NCI-H1694 treated with DMSO at 0.1 percent for 48 hours (cell line): ENCODE results near the gene THRA.

Experiments used
- DNase-seq: peaks from one replicate; lab custom pipeline; 2025; lab: John Stamatoyannopoulos, UW

Gene THRA

DNA sequence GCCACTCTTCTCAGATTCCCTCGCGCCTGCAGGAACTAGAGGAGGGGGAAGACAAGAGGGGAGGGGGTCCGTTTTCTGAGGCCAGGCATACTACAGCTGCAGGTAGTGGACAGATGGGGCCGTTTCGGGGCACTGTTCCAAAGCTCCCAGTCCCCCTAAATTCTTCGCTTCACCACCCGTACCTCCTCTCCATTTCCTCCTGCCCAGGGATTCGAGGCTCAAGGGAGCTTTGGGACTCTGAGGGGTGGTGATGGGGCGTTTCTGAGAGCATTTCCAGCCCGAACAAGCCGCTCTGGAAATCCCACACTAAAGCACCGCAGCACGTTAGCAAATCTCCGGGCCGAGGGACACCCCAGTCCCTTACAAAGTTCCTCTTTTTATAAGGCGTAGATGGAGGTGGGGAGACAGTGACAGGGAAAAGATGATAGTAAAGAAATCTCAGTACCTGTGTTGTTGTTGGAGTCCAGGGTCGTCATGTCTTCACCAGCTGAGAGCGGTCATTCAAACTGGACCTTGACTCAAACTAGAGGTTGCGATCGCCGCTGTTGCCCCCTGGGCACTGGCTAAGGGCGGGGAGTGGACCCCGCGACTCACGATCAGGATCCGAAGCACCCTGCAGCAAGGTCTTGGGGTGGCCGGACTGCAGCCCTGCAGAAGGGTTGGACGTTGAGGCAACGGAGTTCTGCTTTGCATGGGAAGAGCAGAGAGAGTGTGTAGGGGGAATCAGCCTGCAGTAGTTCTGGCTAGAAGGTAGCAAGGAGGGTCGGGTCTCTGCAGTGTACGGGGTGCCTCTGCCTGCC, 37.1 kb downstream of the THRA start:
- no peak for DNase-seq

DNA sequence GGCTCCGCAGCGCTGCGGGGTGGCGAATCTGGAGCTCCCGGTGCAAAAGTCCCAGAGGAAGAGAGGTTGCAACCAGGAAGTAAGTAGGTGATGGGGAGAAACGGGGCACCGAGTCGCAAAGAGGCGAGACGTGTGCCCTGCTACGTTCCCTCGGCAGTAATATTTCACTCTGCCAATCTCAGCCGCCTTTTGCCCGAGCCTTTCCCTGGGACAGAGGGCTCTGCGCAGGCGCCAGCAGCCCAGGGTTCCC, 37.6 kb downstream of the THRA start, which contains the start of gene NR1D1:
NR1D1 (minus strand) TSS at position 171 of the 250 bp plus-strand sequence. CDS start 495 bp downstream, outside the sequence.
- no peak for DNase-seq

DNA sequence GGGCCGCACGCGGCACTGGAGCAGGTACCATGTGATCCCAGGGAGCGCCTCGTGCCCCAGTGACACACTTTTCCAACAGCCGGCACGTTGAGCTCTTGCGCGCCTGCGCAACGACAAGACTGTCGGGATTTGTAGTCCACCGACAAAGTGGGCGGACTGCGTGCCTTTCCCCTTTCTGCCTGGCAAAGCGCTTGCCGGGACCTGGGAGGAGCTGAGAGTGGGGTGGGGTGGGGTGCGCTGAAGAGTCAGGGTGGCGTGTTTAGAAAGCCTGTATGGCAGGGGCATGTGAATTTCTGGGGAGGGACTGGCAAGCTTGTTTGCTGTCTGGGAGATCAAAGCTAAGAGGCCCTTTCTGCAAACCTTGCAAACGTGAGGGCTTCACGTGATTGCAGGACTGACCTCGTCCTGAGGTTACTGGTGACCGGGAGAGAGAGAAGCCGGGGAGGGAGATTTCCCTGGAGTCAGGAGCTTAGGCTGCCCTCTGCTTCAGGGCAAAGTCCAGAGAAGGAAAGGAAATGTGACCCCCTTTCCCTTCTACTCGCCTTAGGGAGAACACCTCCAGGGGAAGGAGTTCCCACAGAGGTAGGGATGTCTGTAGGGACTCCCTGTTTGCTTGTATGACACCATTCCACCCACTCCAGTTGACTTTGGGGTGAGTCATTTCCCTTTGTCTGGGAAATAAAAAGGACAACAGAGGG, 38.1 kb downstream of the THRA start:
- peak; percentile 95 for DNase-seq

DNA sequence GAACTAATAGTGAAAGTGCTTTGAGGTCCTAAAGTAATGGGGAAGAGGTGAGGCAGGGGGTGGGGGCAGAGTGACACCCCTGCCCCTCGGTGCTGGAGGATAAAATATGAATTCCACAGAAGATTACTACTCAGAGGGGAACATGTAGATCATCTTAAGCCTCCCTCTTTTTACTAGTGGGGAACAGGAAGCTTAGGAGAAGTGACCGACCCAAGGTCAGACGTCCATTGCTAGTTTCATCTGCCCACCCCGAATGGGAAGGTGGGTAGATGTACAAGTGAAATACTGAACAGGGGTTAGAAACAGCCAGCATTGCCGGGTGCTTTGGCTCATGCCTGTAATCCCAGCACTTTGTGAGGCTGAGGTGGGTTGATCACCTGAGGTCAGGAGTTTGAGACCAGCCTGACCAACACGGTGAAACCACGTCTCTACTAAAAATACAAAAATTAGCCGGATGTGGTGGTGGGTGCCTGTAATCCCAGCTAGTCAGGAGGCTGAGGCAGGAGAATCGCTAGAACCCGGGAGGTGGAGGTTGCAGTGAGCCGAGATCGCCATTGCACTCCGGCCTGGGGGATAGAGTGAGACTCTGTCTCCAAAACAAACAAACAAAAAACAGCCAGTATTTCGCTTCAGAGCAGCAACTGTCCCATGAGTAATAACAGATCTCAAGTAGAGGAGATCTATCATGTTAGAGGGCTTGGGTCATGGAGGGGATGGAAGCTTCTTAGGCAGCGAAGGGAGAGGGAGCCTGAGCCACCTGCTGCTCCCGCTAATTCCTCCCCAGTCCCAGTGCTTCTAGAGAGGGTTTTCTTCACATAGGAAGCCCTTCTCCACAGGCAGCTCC, 38.8 kb downstream of the THRA start:
- DNase-seq, result no peak

DNA sequence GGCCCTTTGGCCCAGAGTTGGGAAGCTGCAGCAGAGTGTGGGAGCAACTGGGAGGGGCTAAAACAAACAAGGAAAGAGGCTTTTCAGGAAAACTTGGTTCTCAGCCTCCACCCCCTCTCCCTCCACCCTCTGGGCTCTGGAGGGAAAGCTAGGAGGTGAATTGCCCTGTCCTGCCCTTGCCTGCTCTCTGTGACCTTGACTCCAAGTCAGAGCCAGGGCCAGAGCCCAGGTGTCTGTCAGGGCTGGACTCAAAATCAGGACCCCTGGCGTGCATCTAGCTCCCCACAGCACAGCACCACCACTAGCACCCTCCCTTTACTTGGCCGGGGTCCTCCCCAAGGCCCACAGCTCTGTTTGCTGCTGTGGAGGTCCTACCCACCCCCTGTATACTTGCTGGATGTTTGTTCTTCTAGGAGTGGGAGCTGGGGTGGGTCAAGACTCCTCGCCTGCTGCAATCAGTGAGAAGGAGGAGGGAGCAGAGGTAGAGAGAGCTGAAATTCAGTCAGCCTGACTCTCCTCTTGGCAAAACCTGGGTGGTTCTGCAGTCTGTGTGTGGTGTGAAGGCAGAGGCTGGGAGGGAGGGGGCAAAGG, 40.4 kb downstream of the THRA start:
- no peak for DNase-seq

DNA sequence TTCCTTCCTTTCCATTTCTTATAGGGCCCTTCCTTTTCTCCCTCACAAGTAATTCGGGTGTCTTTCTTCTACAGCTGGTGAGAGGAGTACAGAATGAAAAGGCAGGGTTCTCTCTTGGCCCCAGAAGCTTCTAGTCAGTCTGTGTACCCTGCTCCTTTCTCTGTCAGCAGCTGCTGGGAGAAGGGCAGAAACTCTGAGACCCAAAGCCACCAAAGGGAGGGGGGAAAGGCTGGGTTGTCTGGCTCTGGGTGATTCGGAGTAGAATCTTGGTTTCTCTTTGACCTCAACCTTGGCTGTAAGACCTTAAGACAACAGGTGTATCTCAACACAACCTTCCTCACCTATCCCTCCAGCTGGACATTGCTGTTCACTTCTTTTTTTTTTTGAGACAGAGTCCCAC, 40.9 kb downstream of the THRA start:
- no peak for DNase-seq

DNA sequence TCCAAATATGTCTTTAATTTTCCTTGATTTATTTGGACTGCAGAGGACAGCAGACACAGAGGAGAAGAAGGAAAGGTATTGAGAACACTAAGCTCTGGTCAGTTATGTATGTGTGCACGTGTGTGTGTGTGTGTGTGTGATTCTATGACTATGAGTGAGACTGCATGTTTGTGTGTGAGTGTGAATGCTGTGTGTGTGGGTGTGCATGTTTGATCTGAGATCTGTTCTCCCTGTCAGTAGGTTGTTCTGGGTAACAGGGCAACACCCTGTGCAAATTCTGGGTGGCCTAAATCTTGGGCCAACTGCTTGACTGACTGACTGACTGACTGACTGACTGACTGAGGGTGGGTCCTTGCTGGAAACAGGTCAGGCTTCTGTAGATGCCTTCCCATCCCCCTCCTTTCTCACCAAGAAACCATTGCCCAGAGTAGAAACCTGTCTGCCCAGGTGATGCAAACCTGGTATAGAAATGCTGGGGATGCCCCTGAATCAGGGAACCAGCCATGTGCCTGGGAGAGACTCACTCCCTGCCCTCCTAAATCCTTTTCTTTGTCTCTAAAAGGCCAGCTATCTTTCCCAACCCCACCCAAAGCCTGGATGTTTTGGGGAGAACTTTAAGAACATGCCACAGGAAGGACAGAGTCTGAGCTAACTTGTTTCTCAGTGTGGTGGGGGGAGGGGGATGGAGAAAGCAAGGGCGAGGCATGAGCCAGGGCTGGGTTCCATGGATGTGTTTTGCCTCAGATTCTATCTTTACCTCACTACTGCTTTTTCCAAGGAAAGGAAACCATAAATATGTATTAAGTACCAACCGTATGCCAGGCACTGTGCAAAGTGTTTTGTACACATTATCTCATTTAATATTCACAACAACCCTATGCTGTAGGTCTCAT, 42.1 kb downstream of the THRA start:
- DNase-seq, result no peak

DNA sequence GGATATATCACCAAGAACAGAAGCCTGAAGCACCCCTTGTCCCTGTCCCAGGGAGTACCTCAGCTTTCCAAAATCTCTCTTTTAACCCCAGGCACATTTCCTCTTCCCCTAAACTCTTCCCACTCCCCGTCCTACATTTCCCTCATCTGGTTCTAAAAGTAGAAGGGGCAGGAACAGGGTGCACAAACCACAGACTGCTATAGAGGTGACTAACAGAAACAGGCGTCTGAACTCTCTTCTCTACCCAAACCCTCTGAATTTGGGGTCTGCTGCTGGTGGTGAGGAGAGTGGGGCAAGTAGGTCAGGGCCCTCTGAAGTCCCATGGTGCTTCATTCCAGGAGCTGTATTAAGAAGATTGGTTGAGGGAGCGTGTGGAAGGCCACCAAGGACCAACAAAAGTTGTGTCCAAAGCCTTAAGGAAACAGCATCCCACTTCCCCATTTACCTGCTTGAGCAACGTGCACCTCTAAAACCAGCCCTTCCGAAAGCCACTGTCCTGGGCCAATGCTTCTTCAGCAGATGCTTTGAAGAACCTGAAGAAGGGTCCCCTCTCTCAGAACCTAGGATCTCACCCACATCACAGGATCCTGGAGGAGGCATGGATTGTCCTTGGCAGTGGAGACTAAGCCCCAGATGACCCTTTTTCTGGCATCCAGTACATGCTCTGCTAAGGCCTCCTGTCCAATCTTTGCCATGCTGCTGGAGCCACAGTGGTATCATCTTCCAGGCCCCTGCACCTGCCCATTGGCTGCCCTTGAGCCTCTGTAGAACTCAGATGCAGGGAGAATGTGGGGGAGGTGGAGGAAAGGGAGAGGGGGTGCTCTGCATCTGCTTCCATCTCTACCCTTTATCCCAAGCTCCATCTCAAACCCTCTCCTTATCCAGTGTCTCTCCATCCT, 43.3 kb downstream of the THRA start:
- DNase-seq, result no peak

DNA sequence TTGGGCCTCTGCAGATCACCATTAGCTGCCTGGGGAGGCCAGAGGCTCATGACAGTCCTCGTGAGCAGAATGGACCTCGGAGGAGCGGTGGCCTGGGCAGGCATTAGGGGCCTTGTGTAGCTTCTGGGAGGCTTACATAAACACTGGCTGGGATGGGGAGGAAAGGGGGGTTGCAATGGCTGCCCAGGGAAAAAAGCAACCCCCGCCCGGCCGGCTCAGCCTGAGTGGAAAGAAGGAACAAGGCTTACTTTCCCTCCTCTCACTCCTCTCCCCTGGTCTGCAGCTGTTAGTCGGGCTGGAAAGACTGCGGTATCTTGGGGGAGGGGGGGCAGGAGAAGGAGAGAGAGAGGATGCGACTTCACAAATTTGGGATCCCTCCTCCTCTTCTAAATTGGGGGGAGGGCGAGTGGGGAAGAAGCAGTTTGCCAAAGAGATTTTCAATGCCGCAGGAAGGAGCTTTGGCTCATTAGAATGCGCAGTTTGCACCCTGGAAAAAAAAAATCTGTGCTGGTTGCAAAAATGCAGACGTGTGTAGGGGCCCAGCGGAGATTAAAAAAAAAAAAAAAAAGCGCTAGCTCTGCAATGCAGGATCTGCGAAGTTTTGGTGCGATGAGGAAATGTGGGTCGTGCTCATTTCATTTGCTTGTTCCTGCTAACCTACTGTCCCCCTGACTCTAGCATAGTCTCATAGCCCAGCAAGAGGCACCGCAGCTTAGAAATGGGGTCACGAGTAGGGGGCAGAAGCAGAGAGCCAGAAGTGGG, 44.2 kb downstream of the THRA start:
- no peak for DNase-seq

DNA sequence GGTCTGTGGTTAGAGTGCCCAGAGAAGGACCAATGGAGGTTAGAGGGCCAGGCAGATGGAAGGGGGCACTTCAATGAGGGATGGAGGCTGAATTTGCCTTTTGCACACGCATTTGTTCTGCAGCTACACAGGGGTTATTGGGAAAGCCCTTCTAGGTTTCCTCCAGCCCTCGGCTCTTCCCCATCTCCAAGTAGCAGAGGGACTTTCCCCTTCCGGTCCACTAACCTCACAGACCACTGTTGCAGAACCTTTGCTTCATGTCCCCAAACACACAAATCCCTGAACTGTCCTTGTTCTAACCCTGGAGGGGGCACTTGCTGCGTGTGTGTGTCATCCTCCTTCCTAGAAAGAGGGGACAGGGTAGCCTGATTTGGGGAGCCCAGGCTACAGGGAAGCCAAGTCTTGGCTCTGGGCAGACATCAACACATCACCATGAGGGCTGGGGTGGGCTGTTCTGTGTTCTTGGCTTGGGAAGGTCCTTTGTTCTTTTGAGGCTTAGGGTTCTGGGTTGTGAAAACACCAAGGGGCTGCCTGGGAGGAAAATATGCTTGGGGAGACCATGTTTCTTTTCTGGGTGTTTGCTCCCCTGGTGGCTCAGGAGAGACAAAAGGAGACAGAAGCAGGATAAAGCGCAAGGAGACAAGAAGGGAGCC, 44.9 kb downstream of the THRA start:
- DNase-seq, result no peak

DNA sequence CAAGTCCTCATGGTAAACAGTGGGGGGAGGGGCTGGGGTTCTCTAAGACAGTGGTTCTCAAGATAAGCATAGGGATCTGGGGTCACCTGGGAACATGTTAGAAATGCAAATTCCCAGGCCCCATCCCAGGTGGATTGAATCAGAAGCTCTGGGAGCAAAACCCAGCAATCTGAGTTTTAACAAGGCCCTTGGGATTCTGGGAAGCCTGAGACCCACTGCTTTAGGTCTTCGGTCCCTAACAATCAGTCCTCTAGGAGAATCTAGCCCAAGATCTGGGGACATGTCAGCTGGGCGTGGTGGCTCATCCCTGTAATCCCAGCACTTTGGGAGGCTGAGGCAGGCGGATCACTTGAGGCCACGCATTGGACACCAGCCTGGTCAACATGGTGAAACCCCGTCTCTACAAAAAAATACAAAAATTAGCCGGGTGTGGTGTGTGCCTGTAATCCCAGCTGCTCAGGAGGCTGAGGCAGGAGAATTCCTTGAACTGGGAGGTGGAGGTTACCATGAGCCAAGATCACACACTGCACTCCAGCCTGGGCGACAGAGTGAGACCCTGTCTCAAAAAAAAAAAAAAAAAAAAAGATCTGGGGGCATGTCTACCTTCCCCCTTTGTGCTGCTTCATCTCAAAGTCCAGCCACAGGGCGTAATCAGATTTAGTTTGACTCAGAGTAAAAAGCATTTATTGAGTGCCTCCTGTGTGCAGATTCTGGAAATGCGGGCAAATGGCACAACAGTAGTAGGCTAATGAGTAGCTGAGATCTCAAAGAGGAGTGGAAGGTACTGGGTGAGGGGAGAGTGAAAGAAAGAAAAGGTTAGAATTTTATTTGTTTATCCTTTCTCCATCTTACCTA, 46.4 kb downstream of the THRA start:
- no peak for DNase-seq

DNA sequence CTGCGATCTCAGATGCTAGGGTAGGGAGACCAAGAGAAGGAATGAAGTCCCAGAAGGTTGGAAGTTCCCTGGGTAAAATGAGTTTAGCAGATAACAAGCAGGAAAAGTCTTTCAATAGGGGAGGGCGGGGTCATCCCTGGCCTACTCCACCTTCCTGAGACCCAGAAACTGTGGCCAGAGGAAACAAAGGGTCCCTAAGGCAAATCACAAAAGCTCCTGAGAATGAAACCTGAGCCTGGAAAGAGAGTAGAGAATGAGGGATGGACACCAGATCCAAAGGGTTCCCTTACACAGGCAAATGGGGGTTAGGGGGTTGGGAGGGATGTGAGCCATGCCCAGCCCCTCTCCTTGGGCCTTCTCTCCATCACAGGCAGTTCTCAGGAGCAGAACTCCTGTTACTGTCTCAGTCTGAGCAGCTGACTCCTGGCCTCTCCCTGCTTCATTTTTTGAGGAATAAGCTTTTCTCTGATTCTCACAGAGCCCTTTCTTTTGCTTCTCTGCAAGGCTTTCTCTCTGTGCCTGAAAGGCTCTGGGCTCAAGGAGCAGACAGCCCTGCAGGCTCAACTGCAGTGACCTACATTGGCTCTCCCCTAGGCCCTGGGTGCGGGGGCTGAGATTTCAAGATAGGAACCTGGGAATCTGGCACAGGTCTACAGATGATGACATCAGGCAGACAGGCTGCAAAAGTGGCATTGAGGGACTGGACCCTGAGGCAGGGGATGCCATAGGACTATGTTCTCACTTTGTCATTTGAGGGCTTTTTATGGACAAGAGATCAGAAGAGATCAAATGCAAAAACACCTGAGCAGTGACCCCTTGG, 47.5 kb downstream of the THRA start:
- DNase-seq, result no peak

DNA sequence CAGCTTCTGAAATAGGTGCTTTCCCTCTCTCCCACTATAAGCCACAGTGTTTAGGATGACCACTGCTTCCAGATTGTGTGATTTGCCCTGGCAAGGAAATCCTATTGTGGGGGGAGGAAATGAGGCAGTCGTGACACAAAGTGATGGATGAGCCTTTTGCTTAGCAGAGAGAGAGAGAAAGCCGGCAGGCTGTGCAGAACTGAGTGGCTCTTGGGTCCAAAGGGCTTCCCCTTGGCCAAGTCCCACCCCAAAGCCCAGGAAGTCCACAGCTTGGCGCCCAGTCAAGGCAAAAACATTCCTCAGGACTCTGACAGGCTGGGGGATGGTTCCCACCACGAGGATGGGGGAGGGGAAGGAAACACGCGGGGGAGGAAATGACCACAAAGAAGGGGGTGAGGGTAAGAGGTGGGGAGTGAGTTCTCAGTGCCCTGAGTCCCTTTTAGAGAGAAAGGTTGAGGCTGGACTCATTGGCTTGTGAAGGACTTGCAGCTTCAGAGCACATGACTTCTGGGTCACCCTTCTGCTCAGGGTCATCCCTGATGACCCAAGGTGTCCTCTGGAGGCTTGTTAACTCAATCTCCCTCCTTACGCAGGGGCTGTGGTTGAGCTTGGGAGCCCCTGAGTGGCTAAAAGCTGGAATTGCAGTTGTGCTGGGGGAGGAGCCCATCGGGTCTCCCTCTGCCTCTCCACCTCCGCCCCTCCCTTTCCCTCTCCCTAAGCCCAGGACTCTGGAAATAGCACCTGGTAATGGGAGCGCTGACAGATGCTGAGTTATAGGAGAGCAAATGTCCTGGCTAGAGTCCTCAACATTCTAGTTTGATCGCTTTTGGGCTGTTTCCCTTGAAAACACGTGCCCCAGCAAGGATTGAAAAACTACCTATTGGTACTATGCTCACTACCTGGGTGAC, 48.7 kb downstream of the THRA start:
- DNase-seq, result peak; percentile 93

DNA sequence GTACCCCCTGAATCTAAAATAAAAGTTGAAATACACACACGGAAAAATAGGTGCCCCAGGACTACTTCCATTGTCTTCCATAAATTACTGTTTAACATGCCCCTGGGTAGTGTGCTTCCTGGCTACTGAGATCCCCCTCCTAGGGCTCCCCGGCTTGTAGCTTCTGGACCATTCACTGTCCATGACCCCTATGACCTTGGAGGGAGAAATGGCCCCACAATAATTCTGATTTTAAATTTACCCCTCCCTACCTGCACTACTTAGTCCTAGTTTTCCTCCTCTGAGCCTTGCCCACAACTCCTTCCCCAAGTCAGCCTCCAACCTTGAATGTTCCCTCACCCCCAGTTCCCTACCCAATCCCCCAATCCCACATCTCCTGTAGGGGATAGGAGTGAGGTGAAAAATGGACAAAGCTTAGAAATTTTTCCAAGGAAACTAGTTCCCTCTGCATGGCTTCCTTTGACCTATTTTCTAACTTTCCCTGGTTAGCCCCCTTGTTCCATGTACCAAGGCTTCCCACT, 49.5 kb downstream of the THRA start:
- DNase-seq, result no peak

DNA sequence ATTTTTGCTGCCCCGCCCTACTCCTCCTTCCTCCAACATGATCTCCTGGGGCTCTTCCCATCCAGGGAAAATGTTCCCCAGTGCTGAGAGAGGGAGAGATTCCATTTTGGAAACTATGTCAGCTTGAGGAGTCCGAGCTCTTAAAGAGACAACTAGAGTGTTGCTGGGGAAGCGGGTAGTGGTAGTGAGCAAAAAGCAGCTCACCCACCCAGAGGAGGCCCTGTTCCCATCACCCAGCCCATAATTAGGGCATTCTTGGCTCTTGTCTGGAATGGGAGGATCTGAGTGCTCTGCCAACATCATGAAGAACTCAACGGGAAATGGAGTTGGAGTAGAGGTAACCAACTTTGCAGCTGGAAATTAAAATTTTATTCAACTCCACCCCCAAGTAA, 49.9 kb downstream of the THRA start:
- no peak for DNase-seq
